ENCODE measurements around the gene HYOU1. TPM values are rescaled to one million over a fixed set of nuclear protein-coding genes. Genes with fewer than 3 reads are reported as not detected.
"Not testable (repeated sequence)": the region's sequence is repeated elsewhere in the genome, so short reads cannot be mapped to it uniquely, and the experiment has no call there.

The HYOU1 gene
- total RNA-seq, 1 donor from 2014 or later: 31.5 TPM

DNA sequence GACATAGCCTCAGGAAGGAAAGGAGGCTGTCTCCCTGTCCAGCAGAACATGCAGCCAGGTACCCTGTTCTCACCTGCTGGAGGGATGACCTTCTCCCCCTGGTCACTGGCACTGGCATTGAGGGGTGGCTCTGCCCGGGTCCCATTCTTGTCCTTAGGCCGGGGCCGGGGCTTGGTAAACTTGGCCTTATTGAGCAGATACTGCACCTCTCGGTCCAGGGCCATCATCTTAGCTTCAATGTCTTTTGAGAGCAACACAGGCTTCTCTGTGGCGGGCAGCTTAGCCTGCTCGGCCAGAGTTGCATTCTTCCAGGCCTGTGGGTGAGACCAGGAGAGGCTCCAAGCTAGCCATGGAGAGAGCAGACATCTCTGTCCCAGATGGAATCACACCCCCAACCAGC, 10.5 kb downstream of the HYOU1 start:
- no peak for DNase-seq (ENCODE audit: low spot score)

DNA sequence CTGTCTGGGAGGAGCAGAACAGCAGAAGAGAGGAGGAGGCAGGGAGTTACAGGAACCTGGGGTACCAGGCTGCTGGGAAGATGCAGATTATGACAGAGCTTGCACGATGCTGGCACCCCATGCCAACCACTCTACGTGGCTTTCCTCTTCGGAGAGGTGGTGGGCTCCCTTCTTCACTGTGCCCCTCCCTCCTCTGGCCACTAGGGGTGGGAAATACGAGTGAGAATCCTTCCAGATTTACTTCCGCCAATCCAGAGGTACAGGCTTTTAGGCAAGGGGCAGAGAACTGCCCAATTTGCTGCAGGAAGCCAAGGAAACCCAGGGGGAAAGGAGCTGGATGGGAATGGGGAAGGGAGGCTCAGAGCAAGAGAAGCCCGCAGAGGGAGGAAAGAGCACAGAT, 12.3 kb downstream of the HYOU1 start:
- no peak for DNase-seq (ENCODE audit: low spot score)

DNA sequence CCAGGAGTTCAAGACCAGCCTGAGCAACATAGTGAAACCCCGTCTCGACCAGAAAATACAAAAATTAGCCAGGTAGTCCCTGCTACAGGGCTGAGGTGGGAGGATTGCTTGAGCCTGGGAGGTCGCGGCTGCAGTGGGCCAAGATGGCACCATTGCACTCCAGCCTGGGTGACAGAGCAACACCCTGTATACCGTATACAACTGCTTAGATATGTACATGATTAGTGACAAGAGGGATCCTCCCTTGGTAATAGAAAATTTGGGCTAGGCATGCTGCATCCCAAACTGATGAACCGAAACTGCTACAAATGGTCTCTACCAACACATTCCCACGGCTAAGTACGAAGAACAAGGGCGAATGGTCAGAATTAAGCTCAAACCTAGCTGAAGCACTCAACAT, 14.1 kb downstream of the HYOU1 start:
- DNase-seq (ENCODE audit: low spot score): no peak

DNA sequence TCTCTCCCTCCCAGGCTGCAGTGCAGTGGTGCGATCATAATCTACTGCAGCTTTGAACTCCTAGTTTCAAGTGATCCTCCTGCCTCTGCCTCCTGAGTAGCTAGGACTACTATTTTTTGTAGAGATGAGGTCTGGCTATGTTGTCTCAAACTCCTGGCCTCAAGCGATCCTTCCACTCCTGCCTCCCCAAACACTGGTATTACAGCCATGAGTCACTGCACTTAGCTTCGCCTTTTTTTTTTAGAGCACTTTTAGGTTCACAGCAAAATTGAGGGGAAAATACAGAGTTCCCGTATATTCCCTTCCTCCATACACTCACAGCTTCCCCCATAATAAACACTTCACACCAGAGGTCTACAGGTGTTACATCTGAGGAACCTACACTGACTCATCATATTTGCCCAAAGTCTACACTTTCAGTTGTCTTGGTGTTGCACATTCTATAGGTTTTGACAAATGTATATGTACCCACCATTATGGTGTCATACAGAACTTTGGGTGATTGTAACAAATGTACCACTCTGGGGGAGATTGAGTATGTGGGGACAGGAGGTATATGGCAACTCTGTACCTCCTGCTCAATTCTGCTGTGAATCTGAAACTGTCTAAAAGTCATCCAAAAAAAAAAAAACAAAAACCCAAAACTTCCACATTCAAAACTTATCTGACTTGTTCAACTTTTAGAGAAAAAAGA, 15.0 kb downstream of the HYOU1 start:
- no peak for DNase-seq (ENCODE audit: low spot score)

DNA sequence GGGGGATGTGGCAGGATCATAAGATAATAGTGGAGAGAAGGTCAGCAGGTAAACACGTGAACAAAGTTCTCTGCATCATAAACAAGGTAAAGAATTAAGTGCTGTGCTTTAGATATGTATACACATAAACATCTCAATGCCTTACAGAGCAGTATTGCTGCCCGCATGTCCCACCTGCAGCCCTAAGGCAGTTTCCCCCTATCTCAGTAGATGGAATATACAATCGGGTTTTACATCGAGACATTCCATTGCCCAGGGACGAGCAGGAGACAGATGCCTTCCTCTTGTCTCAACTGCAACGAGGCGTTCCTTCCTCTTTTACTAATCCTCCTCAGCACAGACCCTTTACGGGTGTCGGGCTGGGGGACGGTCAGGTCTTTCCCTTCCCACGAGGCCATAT, 17.5 kb downstream of the HYOU1 start:
- DNase-seq (ENCODE audit: low spot score): not testable (repeated sequence)

DNA sequence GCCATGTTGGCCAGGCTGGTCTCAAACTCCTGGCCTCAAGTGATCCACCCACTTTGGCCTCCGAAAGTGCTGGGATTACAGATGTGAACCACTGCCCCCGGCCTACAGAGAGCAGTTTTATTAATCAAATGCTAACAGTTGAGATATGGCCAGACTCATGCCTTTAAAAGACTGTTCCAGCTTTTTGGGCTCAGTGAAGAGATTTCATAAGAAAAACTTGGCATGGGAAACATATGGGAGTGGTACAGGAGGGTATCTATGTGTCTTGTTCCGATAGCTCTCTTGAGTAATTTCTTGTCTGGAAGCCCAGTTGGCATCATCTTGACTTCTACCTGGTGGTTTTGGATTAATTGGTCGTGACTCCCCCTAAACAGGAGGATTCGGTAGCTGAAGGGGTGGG, 18.1 kb downstream of the HYOU1 start:
- no peak for DNase-seq (ENCODE audit: low spot score)

DNA sequence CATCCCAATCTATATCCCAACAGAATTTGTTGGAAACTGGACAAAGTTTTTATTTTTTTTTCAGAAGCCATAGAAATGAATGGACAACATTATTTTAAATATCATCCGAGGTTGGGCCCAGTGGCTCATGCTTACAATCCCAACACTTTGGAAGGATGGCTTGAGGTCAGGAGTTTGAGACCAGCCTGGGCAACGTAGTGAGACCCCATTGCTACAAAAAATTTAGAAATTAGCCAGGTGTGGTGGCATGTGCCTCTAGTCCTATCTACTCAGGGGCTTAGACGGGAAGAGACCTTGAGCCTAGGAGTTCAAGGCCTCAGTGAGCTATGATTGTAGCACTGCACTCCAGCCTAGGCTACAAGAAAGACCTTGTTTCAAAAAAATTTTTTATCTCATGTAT, 22.2 kb downstream of the HYOU1 start:
- DNase-seq (ENCODE audit: low spot score): no peak

DNA sequence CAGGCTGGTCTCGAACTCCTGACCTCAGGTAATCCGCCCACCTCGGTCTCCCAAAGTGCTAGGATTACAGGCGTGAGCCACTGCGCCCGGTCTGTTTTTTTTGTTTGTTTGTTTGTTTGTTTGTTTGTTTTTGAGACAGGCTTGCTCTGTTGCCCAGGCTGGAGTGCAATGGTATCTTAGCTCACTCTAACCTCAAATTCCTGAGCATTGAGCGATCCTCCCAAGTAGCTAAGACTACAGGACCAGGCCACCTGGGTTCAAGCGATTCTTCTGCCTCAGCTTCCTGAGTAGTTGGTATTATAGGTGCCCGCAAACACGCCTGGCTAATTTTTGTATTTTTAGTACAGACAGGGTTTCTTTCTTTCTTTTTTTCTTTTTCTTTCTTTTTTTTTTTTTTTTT, 23.6 kb downstream of the HYOU1 start:
- DNase-seq (ENCODE audit: low spot score): not testable (repeated sequence)

DNA sequence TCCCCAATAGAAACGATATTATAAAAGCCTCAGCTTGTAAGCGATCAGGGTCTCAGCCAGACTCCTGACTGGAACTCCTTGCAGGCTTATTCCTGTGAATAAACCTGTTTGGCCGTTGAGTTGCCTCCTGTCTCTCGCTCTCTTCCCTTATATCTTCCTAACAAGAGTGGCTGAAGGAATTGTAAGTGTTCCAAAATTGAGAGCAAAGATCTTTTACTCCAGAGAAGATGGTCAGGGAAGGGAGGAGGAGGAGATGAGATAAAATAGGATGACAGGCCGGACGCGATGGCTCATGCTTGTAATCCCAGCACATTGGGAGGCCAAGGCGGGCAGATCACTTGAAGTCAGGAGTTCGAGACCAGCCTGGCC, 25.1 kb downstream of the HYOU1 start:
- no peak for DNase-seq (ENCODE audit: low spot score)

DNA sequence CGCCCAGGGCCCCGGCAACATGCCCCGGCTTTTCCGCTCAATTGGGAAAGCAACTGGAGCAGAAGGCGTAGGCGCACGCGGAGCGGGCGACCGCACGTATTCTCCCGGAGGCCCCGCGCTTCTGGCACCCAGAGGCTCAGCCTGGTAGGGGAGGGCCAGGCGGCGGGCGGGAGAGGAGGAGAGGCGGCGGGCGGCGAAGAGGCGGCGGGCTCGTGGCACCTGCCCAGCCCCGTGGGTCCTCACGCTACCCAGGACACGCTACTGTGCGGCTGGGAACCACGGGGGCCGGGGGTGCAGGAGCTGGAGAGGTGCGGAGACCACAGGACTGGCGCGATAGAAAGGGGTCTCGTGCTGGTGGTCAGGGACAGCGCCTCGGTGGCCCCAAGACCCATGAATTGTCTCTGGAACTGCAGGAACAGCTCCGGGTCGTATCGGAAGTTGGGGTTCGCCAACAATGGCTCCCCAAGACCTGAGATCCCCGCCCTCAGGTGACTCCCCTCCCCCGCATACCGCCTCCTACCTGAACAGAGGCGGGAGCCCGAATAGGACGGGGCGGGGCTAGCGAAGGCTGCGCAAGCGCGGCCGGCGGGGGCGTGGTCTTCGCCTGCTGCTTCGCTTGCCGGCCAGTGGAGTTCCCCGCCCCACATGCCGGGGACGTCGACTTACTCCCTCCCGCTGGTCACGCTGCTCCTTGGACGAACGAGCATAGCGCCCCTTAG, 26.5 kb downstream of the HYOU1 start, which contains the start of gene SLC37A4:
TSS of gene SLC37A4 (minus strand) at position 549 of the 719 bp plus-strand sequence.
- DNase-seq (ENCODE audit: low spot score): peak; percentile 98

DNA sequence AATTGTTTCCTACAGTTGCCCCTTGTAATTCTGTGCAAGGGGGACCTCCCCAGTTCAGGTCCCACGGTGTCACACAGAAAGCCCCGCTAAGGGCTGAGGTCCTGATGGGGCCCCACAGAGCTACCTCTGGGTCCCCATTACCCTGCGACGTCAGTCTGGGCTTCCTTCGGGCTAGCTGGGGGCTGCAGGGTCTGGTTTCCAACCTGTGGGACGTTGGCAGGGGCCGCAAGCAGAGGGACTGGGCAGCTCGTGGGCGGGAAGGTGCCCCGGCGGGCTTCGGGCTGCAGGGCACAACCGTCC, 27.0 kb downstream of the HYOU1 start:
- DNase-seq (ENCODE audit: low spot score): no peak

DNA sequence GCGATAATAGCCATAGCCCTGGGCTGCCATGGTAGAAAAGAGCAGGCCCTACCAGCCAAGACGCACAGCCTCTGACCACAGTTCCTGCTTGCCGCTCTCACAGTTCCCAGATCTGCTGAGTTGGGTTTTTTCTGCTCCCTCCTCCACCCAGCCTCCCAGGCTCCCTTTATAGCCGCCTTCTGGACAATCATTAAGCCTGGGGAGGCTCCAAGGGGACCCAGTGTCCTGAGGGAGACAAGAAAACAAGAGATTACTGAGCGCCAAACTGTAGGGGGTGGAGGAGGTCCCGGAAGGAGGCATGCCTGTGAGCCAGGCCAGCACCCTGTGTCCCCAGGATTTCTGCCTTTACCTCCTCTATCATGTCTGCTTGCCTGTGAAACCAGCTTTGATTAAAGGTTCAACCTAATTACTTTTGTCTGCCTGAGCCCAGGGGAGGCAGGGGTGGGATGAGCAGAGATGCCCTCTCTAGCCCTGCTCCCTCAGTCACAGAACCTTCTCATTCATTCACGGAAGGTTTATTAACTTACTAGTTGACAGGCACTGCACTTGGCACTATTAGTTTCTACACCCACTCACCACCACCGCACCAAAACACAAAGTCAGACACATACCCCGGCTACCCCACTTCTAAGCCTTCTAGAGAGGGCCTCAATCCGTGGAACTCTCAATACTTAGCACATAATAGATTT, 27.5 kb downstream of the HYOU1 start:
- DNase-seq (ENCODE audit: low spot score): peak; percentile 45

DNA sequence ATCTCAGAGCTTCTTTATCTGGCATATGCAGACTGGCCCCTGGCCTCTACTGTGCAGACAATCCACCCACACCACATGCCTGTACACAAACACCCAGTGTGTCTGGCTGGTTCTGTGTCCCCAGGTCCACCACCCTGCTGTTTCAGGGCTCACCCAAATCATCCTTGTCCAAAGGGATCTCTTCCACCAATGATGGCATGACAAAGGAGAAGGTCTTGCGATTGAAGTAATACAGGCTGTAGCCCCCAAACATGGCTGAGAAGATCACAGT, 28.0 kb downstream of the HYOU1 start:
- DNase-seq (ENCODE audit: low spot score): no peak

DNA sequence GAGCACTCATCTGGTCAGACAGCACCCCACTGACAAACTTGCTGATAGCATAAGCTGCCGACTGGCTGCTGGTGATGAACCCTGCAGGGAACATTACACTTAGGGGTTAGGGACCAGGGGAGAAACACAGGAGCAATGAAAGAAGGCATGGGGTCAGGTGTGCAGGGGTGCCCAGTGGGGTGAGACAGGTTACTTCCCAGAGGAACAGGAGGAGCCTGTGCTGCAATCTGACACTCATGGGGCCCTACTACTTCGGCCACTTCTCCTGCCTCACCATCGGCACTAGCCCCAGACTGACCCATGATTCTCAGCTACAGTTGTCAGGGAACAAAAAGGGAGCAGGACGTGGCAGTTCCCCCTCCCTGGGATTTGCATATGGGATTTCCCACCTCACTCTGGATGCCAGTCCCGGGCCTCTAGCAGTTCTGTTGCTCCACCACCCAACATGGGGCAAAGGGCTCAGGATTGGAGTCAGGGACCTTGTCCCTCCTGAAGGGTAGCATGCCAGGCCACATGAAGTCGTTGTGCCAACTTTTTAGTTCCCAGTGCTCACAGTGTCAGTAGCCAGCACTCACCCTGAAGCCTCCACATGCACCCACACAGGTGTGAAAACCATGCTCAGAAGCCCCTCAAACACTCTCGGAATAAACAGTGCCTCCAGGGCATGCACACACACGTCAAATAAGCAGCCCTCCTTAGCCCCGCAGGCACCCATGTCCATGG, 28.5 kb downstream of the HYOU1 start:
- no peak for DNase-seq (ENCODE audit: low spot score)

DNA sequence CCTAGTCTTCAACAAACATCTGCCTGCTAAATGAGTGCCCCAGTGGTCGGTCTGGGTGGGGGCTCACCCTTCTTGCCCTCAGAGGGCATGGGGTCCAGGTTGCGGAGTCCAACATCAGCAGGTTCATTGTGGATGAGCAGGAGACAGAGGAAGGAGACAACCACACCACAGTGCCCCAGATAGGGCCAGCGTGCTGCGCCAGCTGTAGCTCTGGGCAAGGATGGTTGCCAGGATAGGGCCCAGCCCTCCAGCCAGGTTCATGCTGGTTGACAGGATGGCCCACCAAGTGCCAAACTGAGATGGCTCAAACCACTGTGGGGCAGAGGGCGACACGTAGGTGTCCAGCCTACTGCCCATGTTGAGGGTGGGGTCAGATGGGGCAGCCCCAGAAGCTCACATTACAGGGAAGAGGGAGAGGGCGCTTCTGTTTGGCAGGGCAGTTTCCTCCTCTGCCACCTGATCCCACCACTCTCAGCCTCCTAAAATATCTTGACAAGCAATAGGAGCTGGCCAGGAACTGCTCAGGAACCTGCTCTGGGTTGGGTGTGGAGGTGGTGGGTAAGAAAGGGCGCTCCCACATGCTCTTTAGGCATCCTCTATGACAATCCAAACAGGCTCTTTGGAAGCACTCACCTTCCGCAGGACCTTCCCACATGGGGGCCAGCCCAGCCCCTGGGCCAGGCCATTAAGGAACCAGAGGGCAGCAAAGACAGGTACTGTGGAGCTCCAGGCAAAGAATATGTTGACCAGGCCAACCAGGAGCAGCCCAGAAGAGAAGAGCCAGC, 29.3 kb downstream of the HYOU1 start:
- DNase-seq (ENCODE audit: low spot score): no peak

DNA sequence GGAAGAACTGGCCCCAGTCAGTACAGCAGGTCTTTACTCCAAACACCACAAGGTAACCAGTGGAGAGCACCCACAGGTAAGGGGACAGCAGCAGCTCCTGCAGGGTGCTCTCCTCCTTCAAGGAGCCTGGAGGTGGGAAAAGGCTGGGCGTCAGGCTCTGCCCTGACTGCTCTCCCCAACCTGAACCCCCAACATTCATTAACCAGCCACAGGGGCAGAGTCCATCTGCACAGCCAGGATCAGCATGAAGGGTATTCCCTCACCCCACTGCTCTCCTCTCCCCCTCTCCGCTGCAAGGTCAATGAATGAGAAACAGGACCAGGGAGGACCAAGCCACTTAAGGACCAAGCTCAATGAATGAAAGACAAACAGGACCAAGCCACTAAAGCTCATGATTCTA, 30.0 kb downstream of the HYOU1 start:
- no peak for DNase-seq (ENCODE audit: low spot score)

DNA sequence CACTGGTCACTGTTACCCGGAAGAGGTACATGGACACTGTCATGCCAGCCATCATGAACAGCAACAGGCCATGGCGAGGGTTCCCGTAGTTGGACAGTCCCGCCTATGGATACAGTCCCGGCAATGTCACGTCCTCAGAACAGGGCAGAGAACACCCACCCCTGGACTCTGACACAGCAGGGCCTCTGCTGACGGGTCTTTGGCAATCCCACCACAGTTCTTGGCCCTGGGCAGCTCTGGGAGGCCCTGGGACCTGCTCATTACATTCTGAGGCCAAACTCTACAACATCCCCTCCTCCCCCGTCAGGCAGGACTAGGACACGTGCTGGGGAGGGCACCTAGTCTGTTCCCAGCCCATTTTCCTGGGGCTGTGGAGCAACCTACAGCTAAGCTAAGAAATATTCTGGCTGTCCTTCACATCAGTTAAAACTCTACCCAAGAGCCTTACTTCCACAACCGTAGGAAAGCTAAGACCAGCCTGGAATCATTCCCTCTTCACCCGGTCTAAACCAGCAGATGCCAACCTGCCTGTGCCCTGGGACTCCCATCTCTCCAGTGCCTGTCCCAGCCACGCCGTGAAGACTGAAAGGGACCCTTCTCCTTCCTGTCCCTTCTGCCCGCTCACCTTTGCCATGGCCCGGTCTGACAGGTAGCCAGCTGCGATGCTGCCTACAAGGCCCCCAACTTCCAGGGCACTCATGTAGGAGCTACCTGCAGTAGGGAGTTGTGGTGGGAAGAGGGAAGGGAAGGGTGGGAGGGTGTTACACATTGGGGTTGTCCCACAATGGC, 30.8 kb downstream of the HYOU1 start:
- no peak for DNase-seq (ENCODE audit: low spot score)

DNA sequence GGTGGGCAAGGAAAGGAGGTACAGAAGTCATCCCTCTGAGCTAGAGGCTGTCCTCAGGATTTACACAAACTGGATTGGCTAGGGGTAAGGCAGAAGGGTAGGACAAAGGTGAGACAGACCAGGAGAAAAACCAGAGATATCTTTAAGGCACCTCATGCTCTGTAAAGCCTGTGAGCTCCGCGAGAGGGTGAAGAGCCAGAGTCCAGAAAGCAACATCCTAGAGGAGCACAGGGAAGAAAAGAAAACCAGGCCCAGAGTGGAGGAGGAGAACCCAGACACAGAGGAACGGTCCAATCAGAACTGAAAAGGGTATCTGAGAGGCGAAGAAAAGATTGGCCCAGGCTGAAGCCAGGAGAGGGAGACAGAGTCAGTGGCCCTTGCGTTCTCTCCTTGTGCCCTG, 31.5 kb downstream of the HYOU1 start:
- no peak for DNase-seq (ENCODE audit: low spot score)

DNA sequence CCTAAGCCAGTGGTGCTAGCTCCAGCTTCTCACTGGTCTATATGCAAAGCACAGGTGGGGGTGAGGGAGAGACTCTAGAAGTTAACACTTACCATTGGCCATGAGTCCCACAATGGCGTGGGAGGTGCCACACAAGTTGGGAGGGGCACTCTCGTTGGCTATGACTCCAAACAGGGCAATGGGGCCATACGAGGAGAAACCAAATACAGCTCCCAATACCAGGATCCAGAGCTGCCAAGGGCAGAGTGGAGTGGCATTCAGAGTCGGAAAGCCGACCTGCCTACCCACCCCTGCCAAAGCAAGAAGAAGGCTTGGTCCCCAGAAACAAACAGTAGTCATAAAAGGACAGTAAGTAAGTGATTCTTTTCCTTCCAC, 31.9 kb downstream of the HYOU1 start:
- no peak for DNase-seq (ENCODE audit: low spot score)

DNA sequence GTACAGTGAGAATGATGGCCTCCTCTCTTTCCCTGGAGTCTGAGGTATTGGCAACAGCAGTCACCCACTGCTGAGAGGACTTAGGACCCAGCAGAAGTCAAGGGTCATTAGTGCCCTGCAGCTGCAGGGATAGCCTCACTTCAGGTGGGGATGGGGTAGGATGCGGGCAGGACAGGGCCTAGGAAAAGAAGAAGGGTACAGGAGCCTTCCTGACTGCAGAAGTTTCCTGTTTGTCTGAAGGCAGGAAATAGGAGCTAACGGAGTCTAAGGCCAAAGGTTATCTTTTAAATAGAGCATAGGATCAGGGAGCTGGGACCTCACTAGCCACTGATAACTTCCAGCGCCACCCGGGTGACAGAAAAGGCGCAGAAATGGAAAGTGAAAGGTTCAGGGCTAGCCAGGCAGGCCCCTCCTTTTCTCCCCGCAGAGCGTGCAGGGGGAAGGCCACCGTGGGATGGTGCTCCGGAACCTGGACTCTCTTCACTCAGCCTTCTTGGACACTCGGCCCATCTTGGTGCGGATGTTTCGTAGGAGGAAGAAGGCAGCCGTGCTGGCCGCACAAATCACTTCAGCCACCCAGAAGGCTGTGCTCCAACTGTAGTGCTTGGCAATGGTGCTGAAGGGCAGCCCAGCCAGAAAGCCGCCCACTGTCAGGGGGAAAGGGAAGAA, 32.4 kb downstream of the HYOU1 start:
- DNase-seq (ENCODE audit: low spot score): no peak

DNA sequence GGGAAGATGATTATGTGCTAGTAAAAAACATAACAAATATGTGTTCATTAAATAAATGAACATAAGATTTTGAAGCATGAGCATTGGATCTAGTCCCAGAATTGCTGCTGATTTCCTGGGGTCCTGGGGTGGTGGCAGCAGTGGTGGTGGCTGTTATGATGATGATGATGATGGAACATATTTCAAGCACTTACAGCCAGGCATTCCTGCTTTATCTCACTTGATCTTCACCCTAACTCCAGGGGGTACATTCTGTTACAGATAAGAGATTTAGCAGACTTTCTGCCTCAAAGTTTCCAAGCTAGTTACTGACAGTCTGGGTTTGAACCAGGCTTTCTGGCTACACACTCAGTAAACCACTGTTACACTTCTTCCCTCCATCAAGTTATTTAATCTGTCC, 33.3 kb downstream of the HYOU1 start:
- DNase-seq (ENCODE audit: low spot score): no peak

Measured in umbilical cord (tissue), 2 donors.